GM12864 (cell line): Measurements from ENCODE around the gene TAP2.
"Not testable (repeated sequence)": the region's sequence is repeated elsewhere in the genome, so short reads cannot be mapped to it uniquely, and the experiment has no call there.

Experiments
- DNase-seq: peaks from one replicate; pipeline ENCODE4 v3.0.0-alpha.2; 2011; ENCODE audit warnings: low read depth
- H3K4me3 ChIP-seq: 2 replicates; pipeline ENCODE4 v1.5.1; 2011; ENCODE audit warnings: mild to moderate bottlenecking, low read depth, low read length, control low read depth
- TF ChIP-seq, protein P1 (sequence below): IDR thresholded peaks from 2 replicates; pipeline ENCODE4 v1.5.1; 2011; ENCODE audit warnings: low read depth, mild to moderate bottlenecking, moderate library complexity, low read length, control low read depth, inconsistent platforms; ENCODE audit errors: missing control alignments

Gene TAP2

DNA sequence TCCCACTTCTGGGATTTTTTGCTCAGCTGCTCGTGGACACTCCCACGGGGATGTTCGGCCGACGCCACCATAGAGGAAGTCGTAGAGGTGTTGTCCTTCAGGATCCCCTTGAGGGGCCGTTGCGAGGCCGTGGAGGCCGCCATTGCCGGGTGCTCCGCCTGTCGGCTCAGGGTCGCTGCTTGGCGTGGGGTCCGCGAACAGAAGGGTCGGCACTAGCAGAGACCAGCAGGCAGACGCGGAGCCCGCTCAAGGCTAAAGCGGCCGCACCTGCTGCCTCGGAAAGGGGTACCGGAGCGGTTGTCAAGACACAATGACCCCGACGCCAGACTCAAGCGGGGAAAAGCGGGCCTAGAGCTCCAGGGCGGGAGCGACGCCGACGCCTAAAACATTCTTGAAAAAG lies 41.2 kb upstream of the TAP2 start:
- H3K4me3 ChIP-seq, result no peak overlapping the region

DNA sequence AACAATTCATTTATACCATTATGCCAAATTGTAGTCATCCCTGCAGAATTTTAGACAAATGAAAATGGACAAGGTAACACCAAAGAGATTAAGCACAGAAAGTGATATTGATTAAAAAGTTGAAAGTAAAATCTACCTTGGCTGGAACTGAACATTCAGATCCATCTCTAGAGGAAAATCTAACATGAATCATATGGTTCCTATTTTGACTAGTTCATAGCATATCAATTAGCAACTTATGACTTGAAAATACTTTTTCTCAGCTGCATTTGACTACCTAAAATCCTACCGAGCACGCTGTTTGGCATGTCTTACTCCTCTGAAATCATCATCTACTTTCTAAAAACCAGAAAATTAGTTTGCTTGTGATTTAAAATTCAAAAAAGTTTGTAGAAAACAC lies 38.1 kb upstream of the TAP2 start:
- TF ChIP-seq, protein P1, sequence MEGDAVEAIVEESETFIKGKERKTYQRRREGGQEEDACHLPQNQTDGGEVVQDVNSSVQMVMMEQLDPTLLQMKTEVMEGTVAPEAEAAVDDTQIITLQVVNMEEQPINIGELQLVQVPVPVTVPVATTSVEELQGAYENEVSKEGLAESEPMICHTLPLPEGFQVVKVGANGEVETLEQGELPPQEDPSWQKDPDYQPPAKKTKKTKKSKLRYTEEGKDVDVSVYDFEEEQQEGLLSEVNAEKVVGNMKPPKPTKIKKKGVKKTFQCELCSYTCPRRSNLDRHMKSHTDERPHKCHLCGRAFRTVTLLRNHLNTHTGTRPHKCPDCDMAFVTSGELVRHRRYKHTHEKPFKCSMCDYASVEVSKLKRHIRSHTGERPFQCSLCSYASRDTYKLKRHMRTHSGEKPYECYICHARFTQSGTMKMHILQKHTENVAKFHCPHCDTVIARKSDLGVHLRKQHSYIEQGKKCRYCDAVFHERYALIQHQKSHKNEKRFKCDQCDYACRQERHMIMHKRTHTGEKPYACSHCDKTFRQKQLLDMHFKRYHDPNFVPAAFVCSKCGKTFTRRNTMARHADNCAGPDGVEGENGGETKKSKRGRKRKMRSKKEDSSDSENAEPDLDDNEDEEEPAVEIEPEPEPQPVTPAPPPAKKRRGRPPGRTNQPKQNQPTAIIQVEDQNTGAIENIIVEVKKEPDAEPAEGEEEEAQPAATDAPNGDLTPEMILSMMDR, result no peak
- no peak for DNase-seq

More for the DNA sequence above, 41.2 kb upstream of the TAP2 start:
- TF ChIP-seq, protein P1, result no peak
- DNase-seq, result no peak

DNA sequence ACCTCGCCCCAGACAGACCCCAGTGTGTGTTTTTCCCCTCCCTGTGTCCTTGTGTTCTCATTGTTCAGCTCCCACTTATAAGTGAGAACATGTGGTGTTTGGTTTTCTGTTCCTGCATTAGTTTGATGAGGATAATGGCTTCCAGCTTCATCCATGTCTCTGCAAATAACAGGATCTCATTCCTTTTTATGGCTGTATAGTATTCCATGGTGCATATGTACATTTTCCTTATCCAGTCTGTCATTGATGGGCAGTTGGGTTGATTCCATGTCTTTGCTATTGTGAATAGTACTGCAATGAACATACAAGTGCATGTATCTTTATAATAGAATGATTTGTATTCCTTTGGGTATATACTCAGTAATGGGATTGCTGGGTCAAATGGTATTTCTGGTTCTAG lies 35.4 kb upstream of the TAP2 start:
- not testable (repeated sequence) for DNase-seq, H3K4me3 ChIP-seq

More for the DNA sequence above, 38.1 kb upstream of the TAP2 start:
- no peak overlapping the region for H3K4me3 ChIP-seq

DNA sequence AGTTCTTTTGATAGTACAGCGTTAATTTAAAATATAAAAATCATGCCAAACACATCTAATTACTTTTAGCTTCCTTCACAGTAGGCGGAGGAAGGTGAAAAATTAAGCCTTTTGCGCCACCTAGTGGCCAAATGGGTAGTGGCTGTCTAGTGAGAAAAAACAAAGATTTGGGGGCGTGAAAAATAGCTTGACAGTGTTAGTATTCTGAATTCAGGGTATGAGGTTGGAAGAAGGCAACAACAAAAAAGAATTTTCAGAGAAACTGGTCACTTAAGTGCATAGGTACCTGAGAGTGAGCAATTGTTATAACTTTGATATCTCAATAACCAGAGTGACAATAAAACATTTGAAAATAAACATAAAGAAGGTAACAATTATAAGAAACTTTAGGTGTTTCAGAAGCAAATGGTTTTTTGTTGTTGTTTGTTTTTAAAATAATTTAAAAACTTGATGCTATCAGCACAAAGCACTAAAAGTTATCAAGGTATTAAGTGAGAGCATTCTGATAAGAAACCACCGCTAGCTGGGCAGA lies 29.8 kb upstream of the TAP2 start:
- TF ChIP-seq, protein P1, result peak; percentile 73
- DNase-seq, result no peak
- no peak overlapping the region for H3K4me3 ChIP-seq

DNA sequence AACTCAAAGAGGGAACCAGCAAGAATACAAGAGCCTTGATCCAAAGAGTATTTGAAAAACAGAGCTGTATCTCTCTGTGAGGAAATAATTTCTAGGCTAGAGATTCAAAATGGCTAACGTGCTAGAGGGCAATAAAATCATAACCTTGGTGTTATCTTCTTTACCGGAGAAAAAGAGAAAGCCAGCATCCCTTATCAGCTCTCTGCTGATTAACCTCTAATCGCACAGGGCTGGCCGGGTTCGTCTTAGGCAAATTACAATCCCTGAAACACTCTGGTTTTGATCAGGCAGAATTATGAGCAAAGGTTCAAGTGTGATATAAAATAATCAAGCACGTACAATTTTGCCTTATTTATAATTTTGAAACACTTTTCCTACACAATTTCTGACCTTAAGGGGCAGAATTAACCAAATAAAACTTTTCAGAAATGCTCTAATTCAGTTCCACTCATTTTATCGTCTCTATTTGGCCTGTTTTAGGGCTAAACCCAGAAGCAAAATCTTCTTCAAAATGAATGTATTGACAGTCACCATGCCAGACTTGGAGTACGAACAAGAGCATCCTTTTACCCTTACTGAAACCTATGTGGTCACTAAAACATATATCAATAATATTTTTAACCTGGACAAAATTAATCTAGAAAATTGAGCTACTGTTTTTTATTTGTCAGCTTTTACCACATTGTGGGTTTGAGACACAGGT lies 29.2 kb upstream of the TAP2 start:
- H3K4me3 ChIP-seq, result no peak overlapping the region; the same call in 1 of the 2 replicates
- TF ChIP-seq, protein P1, result no peak
- DNase-seq, result no peak

DNA sequence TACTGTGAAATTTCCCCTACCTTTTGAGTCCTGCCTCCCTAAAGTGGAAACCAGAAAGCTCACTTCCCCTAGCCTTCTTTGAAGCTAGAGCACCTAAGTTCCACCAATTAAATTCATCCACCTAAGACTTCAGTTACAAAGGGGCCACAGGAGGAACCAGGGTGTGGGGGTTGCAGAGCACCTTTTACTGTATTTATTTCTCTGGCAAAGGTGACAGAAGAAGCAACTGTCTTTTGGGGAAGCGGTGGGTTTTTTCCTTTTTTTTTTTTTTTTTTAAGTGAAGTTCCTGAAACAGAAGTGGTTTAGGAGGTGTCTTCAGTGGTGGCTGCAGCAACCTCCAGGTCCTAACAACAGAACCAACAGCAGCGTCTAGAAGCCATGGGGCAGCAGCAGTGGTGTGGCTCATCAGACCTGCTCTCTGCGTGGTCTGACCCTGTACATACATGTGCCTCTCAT lies 28.5 kb upstream of the TAP2 start:
- TF ChIP-seq, protein P1, result no peak
- H3K4me3 ChIP-seq, result peak overlapping the region; percentile 10; the same call in 1 of the 2 replicates
- no peak for DNase-seq

DNA sequence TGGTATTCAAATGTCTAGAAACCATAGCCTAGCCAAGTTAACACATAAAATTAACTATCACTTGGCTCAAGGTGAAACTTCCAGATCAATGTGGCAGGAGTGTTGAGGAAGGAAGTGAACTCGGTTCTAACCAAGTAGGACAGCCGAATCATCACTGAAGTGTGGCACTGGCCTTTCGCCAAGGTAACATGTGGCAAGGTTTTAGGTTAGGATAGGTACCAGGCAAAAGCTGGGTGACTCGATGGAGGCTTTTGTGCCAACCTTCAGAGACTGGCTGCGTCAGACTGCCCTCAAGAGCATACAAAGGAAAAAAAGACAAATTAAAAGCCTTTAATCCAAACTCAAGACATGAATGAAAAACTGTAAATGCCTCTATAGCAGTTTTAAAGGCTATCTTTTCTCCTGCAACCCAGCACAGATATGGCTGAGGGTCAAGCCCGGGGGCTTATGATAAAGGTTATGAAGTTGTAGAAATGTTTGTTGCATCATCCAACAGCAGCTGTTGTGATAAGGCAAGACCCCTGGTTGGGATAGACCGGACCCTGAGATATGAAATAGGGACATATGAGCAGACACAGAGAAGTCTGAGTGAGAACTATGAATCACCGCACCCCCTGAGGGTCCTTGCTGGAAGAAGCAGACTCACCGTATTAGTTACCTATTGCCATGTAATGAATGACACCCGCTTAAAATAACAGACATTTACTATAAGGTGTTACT lies 27.3 kb upstream of the TAP2 start:
- H3K4me3 ChIP-seq, result no peak overlapping the region
- TF ChIP-seq, protein P1, result no peak
- DNase-seq, result no peak
